A549 (cell line): ENCODE data around the gene SWSAP1. TPM values are rescaled to one million over a fixed set of nuclear protein-coding genes. Genes with fewer than 3 reads are reported as not detected.

Experiments
- ATAC-seq, 2 experiments: fragments of 200-7000 bp in 1 of 2; fragments of >200 bp in 1 of 2; cut with Nextera tagmentation in 1 of 2; cut with Tn5 transposase in 1 of 2; 3 replicates each; pipeline versions ENCODE4 v1.8.0 to v1.9.1; 2018 to 2020; ENCODE audit warnings: mild to moderate bottlenecking in 1 of 2, moderate library complexity in 1 of 2
- CTCF ChIA-PET: fragments of 300-600 bp; sonication (Branson Sonifier 250); formaldehyde crosslinking; extraction: SDS; loops from one replicate; lab custom pipeline; 2021; ENCODE audit warnings: antibody characterized with exemption, inconsistent platforms; lab: Yijun Ruan, JAX
- POLR2A ChIA-PET: fragments of 350-600 bp; formaldehyde crosslinking; extraction: SDS; loops from one replicate; lab custom pipeline; 2021; ENCODE audit warnings: antibody characterized with exemption, inconsistent platforms; lab: Yijun Ruan, JAX
- DNase-seq, 2 experiments: peaks; one replicate each; pipeline versions ENCODE4 v3.0.0 to v3.0.0-alpha.2; 2011 to 2016; ENCODE audit warnings: low read depth in 1 of 2, low spot score in 1 of 2
- FAIRE-seq: peaks from 2 replicates; lab custom pipeline; 2011; peaks lifted over from hg19 to GRCh38; lab: Jason Lieb, UNC
- H3K27ac ChIP-seq, 2 experiments: fragments of >200 bp; sonication (Bioruptor Twin); formaldehyde crosslinking; 3 replicates each; pipeline ENCODE4 v1.5.1; 2016 to 2017
- H3K4me1 ChIP-seq: fragments of >200 bp; sonication (Bioruptor Twin); formaldehyde crosslinking; 3 replicates; pipeline ENCODE4 v1.6.1; 2016
- H3K4me2 ChIP-seq: fragments of >200 bp; sonication (Bioruptor Twin); formaldehyde crosslinking; 3 replicates; pipeline ENCODE4 v1.6.1; 2016
- H3K4me3 ChIP-seq: fragments of >200 bp; sonication (Bioruptor Twin); formaldehyde crosslinking; 3 replicates; pipeline ENCODE4 v1.5.1; 2016
- H3K9me3 ChIP-seq: fragments of >200 bp; sonication (Bioruptor Twin); formaldehyde crosslinking; 3 replicates; pipeline ENCODE4 v1.6.1; 2016
- BCL3 ChIP-seq: fragments of >200 bp; sonication (Bioruptor Twin); formaldehyde crosslinking; IDR thresholded peaks from 3 replicates; pipeline ENCODE4 v1.6.1; 2016
- CEBPB ChIP-seq, 2 experiments: fragments of >200 bp in 1 of 2; sonication (Bioruptor Twin) in 1 of 2; formaldehyde crosslinking in 1 of 2; IDR thresholded peaks; 2 replicates each; pipeline ENCODE4 v1.6.1; 2012 to 2016
- GATA3 ChIP-seq: IDR thresholded peaks from 2 replicates; pipeline ENCODE4 v1.6.1; 2012; ENCODE audit warnings: borderline replicate concordance
- HEYL ChIP-seq: fragments of 250-450 bp; sonication (Bioruptor Pico); IDR thresholded peaks from 2 replicates; pipeline ENCODE4 v1.8.0; 2021; ENCODE audit warnings: mild to moderate bottlenecking, moderate library complexity
- HOXA7 ChIP-seq: fragments of 250-450 bp; sonication (Bioruptor Pico); IDR thresholded peaks from 2 replicates; pipeline ENCODE4 v1.5.0; 2020; ENCODE audit warnings: mild to moderate bottlenecking, moderate library complexity
- HOXB5 ChIP-seq: fragments of 250-450 bp; sonication (Bioruptor Pico); IDR thresholded peaks from 2 replicates; pipeline ENCODE4 v1.5.0; 2020; ENCODE audit warnings: mild to moderate bottlenecking, moderate library complexity
- JUN ChIP-seq, 2 experiments: fragments of >200 bp; sonication (Bioruptor Twin); formaldehyde crosslinking; IDR thresholded peaks; 2 replicates in 1 of 2; 3 replicates in 1 of 2; pipeline ENCODE4 v1.6.1; 2016 to 2017
- JUNB ChIP-seq: fragments of >200 bp; sonication (Bioruptor Twin); formaldehyde crosslinking; IDR thresholded peaks from 2 replicates; pipeline ENCODE4 v1.6.1; 2016
- KDM5A ChIP-seq: fragments of 200-600 bp; sonication (generic); IDR thresholded peaks from 2 replicates; pipeline ENCODE4 v1.6.1; 2016; ENCODE audit warnings: antibody characterized with exemption, mild to moderate bottlenecking
- MYC ChIP-seq: IDR thresholded peaks from 2 replicates; pipeline ENCODE4 v1.6.1; 2012; ENCODE audit warnings: mild to moderate bottlenecking, inconsistent platforms, low read length, improper control_type of control experiment, borderline replicate concordance
- NPAS2 ChIP-seq: fragments of 250-450 bp; sonication (Bioruptor Pico); IDR thresholded peaks from 2 replicates; pipeline ENCODE4 v1.8.0; 2022; ENCODE audit warnings: mild to moderate bottlenecking, moderate library complexity, borderline replicate concordance
- PHF8 ChIP-seq: fragments of 200-600 bp; sonication (generic); IDR thresholded peaks from 2 replicates; pipeline ENCODE4 v1.6.1; 2016; ENCODE audit warnings: low read depth, mild to moderate bottlenecking, antibody characterized with exemption, moderate library complexity, borderline replicate concordance
- POLR2A ChIP-seq: IDR thresholded peaks from 2 replicates; pipeline ENCODE4 v1.6.1; 2012; ENCODE audit warnings: mild to moderate bottlenecking, low read length
- RAD21 ChIP-seq, 2 experiments: fragments of >200 bp in 1 of 2; sonication (Bioruptor Twin) in 1 of 2; formaldehyde crosslinking in 1 of 2; IDR thresholded peaks in 1 of 2; conservative IDR thresholded peaks in 1 of 2; 2 replicates in 1 of 2; 3 replicates in 1 of 2; pipeline ENCODE4 v1.6.1; 2012 to 2018; ENCODE audit warnings: inconsistent platforms in 1 of 2
- REST ChIP-seq: fragments of 200-600 bp; sonication (generic); IDR thresholded peaks from 2 replicates; pipeline ENCODE4 v1.6.1; 2016; ENCODE audit warnings: antibody characterized with exemption, mild to moderate bottlenecking, moderate library complexity
- RNF2 ChIP-seq: fragments of 200-600 bp; sonication (generic); IDR thresholded peaks from 2 replicates; pipeline ENCODE4 v1.6.1; 2016; ENCODE audit warnings: low read depth, mild to moderate bottlenecking, antibody characterized with exemption, moderate library complexity, borderline replicate concordance
- SMC3 ChIP-seq: fragments of >200 bp; sonication (Bioruptor Twin); formaldehyde crosslinking; IDR thresholded peaks from 3 replicates; pipeline ENCODE4 v1.6.1; 2018; ENCODE audit warnings: inconsistent platforms
- TP53 ChIP-seq: fragments of 250-450 bp; sonication (Bioruptor Pico); IDR thresholded peaks from 2 replicates; pipeline ENCODE4 v1.5.0; 2021; ENCODE audit warnings: mild to moderate bottlenecking, moderate library complexity
- ZC3H11A ChIP-seq: fragments of 450-650 bp; IDR thresholded peaks from 2 replicates; pipeline ENCODE4 v1.6.1; 2014; ENCODE audit warnings: antibody characterized with exemption, mild to moderate bottlenecking
- ZFP36 ChIP-seq: fragments of 450-650 bp; IDR thresholded peaks from 2 replicates; pipeline ENCODE4 v1.6.1; 2014; ENCODE audit warnings: borderline replicate concordance; ENCODE audit not compliant: partially characterized antibody
- WGBS: methylation state at CpG from one replicate; pipeline ENCODE4 v1.1.6; 2017; ENCODE audit errors: missing lambda C conversion rate; 5-methylcytosine and 5-hydroxymethylcytosine counted together
- polyA minus RNA-seq: library from RNA; depleted of rRNA, polyadenylated mRNA; stranded (reverse); fragments of >200 nt; gene quantifications from 2 replicates; pipeline ENCODE4 v1.2.3, GENCODE V29; 2011; rRNA and poly(A)+ RNA removed
- polyA plus RNA-seq, 4 experiments: library from polyadenylated mRNA; depleted of rRNA in 3 of 4; stranded (reverse); fragments of >200 nt; fragmentation: RNase III in 1 of 4; extraction: RNeasy Plus Mini Kit Qiagen cat#74134 plus additional on column Dnase treatment in 1 of 4; gene quantifications; 2 replicates in 3 of 4; 3 replicates in 1 of 4; pipeline ENCODE4 v1.2.3, GENCODE V29; 2011 to 2017
- TF ChIP-seq, protein P1 (sequence below): fragments of >200 bp; sonication (Bioruptor Twin); formaldehyde crosslinking; IDR thresholded peaks from 3 replicates; pipeline ENCODE4 v1.5.1; 2016
- TF ChIP-seq, protein P2 (sequence below): IDR thresholded peaks from 2 replicates; pipeline ENCODE4 v1.6.1; 2012
- TF ChIP-seq, protein P3 (sequence below): IDR thresholded peaks from 2 replicates; pipeline ENCODE4 v1.6.1; 2012

Gene SWSAP1, protein sequence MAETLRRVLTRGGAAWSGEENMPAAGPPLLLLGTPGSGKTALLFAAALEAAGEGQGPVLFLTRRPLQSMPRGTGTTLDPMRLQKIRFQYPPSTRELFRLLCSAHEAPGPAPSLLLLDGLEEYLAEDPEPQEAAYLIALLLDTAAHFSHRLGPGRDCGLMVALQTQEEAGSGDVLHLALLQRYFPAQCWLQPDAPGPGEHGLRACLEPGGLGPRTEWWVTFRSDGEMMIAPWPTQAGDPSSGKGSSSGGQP
- polyA plus RNA-seq (2011; rRNA removed): 1.2 and 1.3 TPM in 2 replicates
- 3.0 and 3.6 TPM in 2 replicates for polyA plus RNA-seq (2012; cell fraction: cytosol; rRNA removed)
- 2.6 and 3.3 TPM in 2 replicates for polyA plus RNA-seq (2012; cell fraction: nucleus; rRNA removed)
- polyA plus RNA-seq (2017; fragmentation: RNase III; extraction: RNeasy Plus Mini Kit Qiagen cat#74134 plus additional on column Dnase treatment): 1.5 to 1.8 TPM (median 1.5 TPM) in 3 replicates
- polyA minus RNA-seq: 0.33 and 0.88 TPM in 2 replicates

- no peak for FAIRE-seq
Observed at GRCh38 chr19:11374433-11375142, at the start of gene SWSAP1. Gene SWSAP1 (plus strand): TSS chr19:11374666. CDS start chr19:11374681, 15 bp downstream.

GRCh38 chr19:11324748-11325389 lies 49.6 kb upstream of the SWSAP1 start:
- ATAC-seq (peak; percentile 25 to 54; a peak in 3 of 6 replicates), DNase-seq (no peak), FAIRE-seq (no peak)
- peak overlapping the region; percentile 68 for H3K4me2 ChIP-seq
- H3K27ac ChIP-seq: peak overlapping the region; percentile 79 to 89
- H3K9me3 ChIP-seq: no peaks in the 10 kb centered on the region
- WGBS: 81% methylated on average over 11 of the region's 17 CpGs
- ChIA-PET CTCF (interaction anchor here (0.8 to 1.8 kb wide), 5 partner anchors 29 to 158 kb away, joined by 3 to 6 read pairs (median 4); partner anchors contain the start of gene TSPAN16), POLR2A (interaction anchor here (1.0 to 1.9 kb wide), 4 partner anchors 15 to 57 kb away, joined by 4 to 7 read pairs (median 6); partner anchors contain the start of genes CCDC159, RAB3D and TMEM205)
- peaks cover 33% of the 10 kb centered on the region for H3K4me1 ChIP-seq
- H3K4me3 ChIP-seq: no peak overlapping the region
- TF ChIP-seq RAD21 (conservative IDR thresholded peaks at IDR 0.05 in 1 of 2, IDR thresholded peaks at IDR 0.05 in 1 of 2): no peak
- no peak for TF ChIP-seq TP53 (CRISPR knock-in tag)
- no peak for TF ChIP-seq JUNB
- TF ChIP-seq NPAS2 (CRISPR knock-in tag): no peak
- no peak for TF ChIP-seq GATA3
- TF ChIP-seq, protein P1, sequence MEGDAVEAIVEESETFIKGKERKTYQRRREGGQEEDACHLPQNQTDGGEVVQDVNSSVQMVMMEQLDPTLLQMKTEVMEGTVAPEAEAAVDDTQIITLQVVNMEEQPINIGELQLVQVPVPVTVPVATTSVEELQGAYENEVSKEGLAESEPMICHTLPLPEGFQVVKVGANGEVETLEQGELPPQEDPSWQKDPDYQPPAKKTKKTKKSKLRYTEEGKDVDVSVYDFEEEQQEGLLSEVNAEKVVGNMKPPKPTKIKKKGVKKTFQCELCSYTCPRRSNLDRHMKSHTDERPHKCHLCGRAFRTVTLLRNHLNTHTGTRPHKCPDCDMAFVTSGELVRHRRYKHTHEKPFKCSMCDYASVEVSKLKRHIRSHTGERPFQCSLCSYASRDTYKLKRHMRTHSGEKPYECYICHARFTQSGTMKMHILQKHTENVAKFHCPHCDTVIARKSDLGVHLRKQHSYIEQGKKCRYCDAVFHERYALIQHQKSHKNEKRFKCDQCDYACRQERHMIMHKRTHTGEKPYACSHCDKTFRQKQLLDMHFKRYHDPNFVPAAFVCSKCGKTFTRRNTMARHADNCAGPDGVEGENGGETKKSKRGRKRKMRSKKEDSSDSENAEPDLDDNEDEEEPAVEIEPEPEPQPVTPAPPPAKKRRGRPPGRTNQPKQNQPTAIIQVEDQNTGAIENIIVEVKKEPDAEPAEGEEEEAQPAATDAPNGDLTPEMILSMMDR: no peak
- TF ChIP-seq HOXA7: no peak
- no peak for TF ChIP-seq REST
- TF ChIP-seq HOXB5 (CRISPR knock-in tag): no peak
- no peak for TF ChIP-seq ZC3H11A
- no peak for TF ChIP-seq KDM5A
- no peak for TF ChIP-seq RNF2
- no peak for TF ChIP-seq CEBPB (IDR thresholded peaks at IDR 0.05)
- no peak for TF ChIP-seq ZFP36

More at GRCh38 chr19:11374433-11375142, at the start of gene SWSAP1:
- DNase-seq (peak; percentile 98 to 99), ATAC-seq (peak; percentile 94 to 95)
- Histone ChIP-seq H3K4me3 (peak within 1 kb of the TSS; percentile 47), H3K9me3 (no peaks in the 10 kb centered on the region), H3K4me1 (peaks cover 46% of the 10 kb centered on the region), H3K27ac (peak within 1 kb of the TSS; percentile 92 to 93), H3K4me2 (peak within 1 kb of the TSS; percentile 93)
- CTCF ChIA-PET: interaction anchor here (1.2 to 4.9 kb wide), 6 partner anchors 9 to 111 kb away, joined by 3 to 28 read pairs (median 6); partner anchors contain the start of genes EPOR and TSPAN16
- POLR2A ChIA-PET: interaction anchor here (0.6 to 2.3 kb wide), 17 partner anchors 9 to 211 kb away, joined by 3 to 32 read pairs (median 8); partner anchors contain the start of genes CCDC159, ECSIT, EPOR and ODAD3
- WGBS: 2% methylated on average over 32 of the region's 44 CpGs
- TF ChIP-seq, protein P2, sequence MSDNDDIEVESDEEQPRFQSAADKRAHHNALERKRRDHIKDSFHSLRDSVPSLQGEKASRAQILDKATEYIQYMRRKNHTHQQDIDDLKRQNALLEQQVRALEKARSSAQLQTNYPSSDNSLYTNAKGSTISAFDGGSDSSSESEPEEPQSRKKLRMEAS: peak; percentile 53; the same call in 1 of the 2 replicates
- TF ChIP-seq TP53 (CRISPR knock-in tag) (0 out of 2 replicates have a peak, but pooled peaks have one; percentile 6), JUN (IDR thresholded peaks at IDR 0.05) (peak in 1 of 2 experiments; percentile 72; a peak in 1 of 5 replicates), MYC (0 out of 2 replicates have a peak, but pooled peaks have one; percentile 28), KDM5A (no peak), POLR2A (peak; percentile 60), ZC3H11A (no peak), CEBPB (IDR thresholded peaks at IDR 0.05) (peak in 1 of 2 experiments; percentile 12; a peak in 1 of 4 replicates), PHF8 (peak; percentile 93), SMC3 (0 out of 3 replicates have a peak, but pooled peaks have one; percentile 9), BCL3 (0 out of 3 replicates have a peak, but pooled peaks have one; percentile 61), HEYL (no peak)
- TF ChIP-seq, protein P3, sequence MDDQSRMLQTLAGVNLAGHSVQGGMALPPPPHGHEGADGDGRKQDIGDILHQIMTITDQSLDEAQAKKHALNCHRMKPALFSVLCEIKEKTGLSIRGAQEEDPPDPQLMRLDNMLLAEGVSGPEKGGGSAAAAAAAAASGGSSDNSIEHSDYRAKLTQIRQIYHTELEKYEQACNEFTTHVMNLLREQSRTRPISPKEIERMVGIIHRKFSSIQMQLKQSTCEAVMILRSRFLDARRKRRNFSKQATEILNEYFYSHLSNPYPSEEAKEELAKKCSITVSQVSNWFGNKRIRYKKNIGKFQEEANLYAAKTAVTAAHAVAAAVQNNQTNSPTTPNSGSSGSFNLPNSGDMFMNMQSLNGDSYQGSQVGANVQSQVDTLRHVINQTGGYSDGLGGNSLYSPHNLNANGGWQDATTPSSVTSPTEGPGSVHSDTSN: peak; percentile 90
